Measurements from ENCODE around the gene ZC3H14. TPM values are rescaled to one million over a fixed set of nuclear protein-coding genes. Genes with fewer than 3 reads are reported as not detected.

The ZC3H14 gene
- total RNA-seq (10 to 100 TPM; 36.8 to 62.7 (median 44.7) TPM), polyA plus RNA-seq (10 to 100 TPM; 27.6 to 38.3 TPM)
- long read RNA-seq, donor 1, full-length matches to known transcripts, result 14 of 40 reads
- long read RNA-seq, donor 1, partial matches to known transcripts, result 3 of 40 reads
- long read RNA-seq, donor 1, other reads (novel, unspliced or antisense), result 23 of 40 reads
- long read RNA-seq, donor 2, full-length matches to known transcripts, result 69 of 204 reads
- long read RNA-seq, donor 2, partial matches to known transcripts, result 25 of 204 reads
- long read RNA-seq, donor 2, other reads (novel, unspliced or antisense), result 110 of 204 reads
- long read RNA-seq, donor 3, full-length matches to known transcripts, result 22 of 64 reads
- long read RNA-seq, donor 3, partial matches to known transcripts, result 4 of 64 reads
- long read RNA-seq, donor 3, other reads (novel, unspliced or antisense), result 38 of 64 reads

GRCh38 chr14:88562831-88563686 is at the start of gene ZC3H14:
Gene ZC3H14 (plus strand): TSS chr14:88563037. CDS start chr14:88563134, 97 bp downstream.
- intact Hi-C loops (cut with DNase I), result loop anchor here in 6 of 10 donors (2.0 to 5.0 kb wide), 3 partner anchors 70 to 376 kb away; no protein-coding TSS in a partner anchor
- peak within 1 kb of the TSS; percentile 60 to 99 (median 88) for H3K4me3 ChIP-seq
- peaks cover 0 to 26% (median 18%) of the 10 kb centered on the region in 12 donors for H3K4me1 ChIP-seq
- peaks cover 0 to 17% (median 4%) of the 10 kb centered on the region in 9 donors for H3K36me3 ChIP-seq
- peak within 1 kb of the TSS; percentile 82 to 96 (median 92) for H3K27ac ChIP-seq
- H3K9me3 ChIP-seq, result no peaks in the 10 kb centered on the region
- WGBS, 4 donors, result 0 to 1% (median 0%) methylated on average over 42 to 99 of the region's 99 CpGs
- ATAC-seq (peak; percentile 95 to 99 (median 98)), DNase-seq (peak; percentile 86 to 94 (median 88))
- TF ChIP-seq POLR2A (IDR thresholded peaks at IDR 0.05) (peak in 1 of 2 donors; percentile 82), CTCF (IDR thresholded peaks at IDR 0.05) (peak in 2 of 12 donors; percentile 11 to 16)
- H3K27me3 ChIP-seq, result peaks cover 0 to 2% (median 0%) of the 10 kb centered on the region in 9 donors

- intact Hi-C loops (cut with DNase I), result no loop called here
- no peaks in the 10 kb centered on the region for H3K9me3 ChIP-seq
- WGBS, 4 donors, result 56 to 74% (median 68%) methylated on average over 1 of the region's 1 CpG
- peaks cover 0 to 53% (median 7%) of the 10 kb centered on the region in 9 donors for H3K36me3 ChIP-seq
- peaks cover 0 to 28% (median 8%) of the 10 kb centered on the region in 12 donors for H3K4me1 ChIP-seq
- no peaks in the 10 kb centered on the region for H3K27me3 ChIP-seq
- DNase-seq (no peak), ATAC-seq (no peak)
- TF ChIP-seq CTCF (IDR thresholded peaks at IDR 0.05) (no peak), POLR2A (IDR thresholded peaks at IDR 0.05) (no peak)
- peak overlapping the region in 1 of 12 donors; percentile 5 for H3K27ac ChIP-seq
- no peak overlapping the region for H3K4me3 ChIP-seq
Measured at GRCh38 chr14:88515499-88516221, 47.2 kb upstream of the ZC3H14 start.

- Histone ChIP-seq H3K27ac (peak overlapping the region in 4 of 12 donors; percentile 0 to 37 (median 14)), H3K27me3 (no peaks in the 10 kb centered on the region), H3K9me3 (no peaks in the 10 kb centered on the region), H3K36me3 (peaks cover 0 to 48% (median 7%) of the 10 kb centered on the region in 9 donors), H3K4me1 (peaks cover 0 to 28% (median 8%) of the 10 kb centered on the region in 12 donors), H3K4me3 (peak overlapping the region in 1 of 12 donors; percentile 6)
- DNase-seq (no peak), ATAC-seq (no peak)
- WGBS, 4 donors, result 59 to 70% (median 62%) methylated on average over 7 of the region's 7 CpGs
- TF ChIP-seq POLR2A (IDR thresholded peaks at IDR 0.05) (no peak), CTCF (IDR thresholded peaks at IDR 0.05) (no peak)
- intact Hi-C loops (cut with DNase I), result no loop called here
Measured at GRCh38 chr14:88516861-88517357, 45.9 kb upstream of the ZC3H14 start.

All from heart left ventricle (tissue), 16 donors.